ENCODE data around the gene PCTP. TPM values are rescaled to one million over a fixed set of nuclear protein-coding genes. Genes with fewer than 3 reads are reported as not detected.
A peak's percentile ranks its signal among the peaks of the same experiment; 100 is the strongest.

Gene PCTP
- total RNA-seq, 2 experiments from 2014 or later, result 8.8 to 10.3 TPM

- DNase-seq, result no peak
- intact Hi-C loops (cut with micrococcal nuclease), result no loop called here
- H3K27ac Mint-ChIP-seq, result no peak overlapping the region
- H3K36me3 Mint-ChIP-seq (ENCODE audit: low read depth), result peaks cover 1% of the 10 kb centered on the region
- CTCF ChIA-PET, result no interaction called here
- no peaks in the 10 kb centered on the region for H3K4me1 Mint-ChIP-seq (ENCODE audit: low read depth)
- no peak overlapping the region for H3K4me3 Mint-ChIP-seq
- no peaks in the 10 kb centered on the region for H3K27me3 Mint-ChIP-seq (ENCODE audit: low read depth)
- H3K9me3 Mint-ChIP-seq, result no peaks in the 10 kb centered on the region
Observed at GRCh38 chr17:55765472-55765871, 14.6 kb downstream of the PCTP start.

- CTCF ChIA-PET, result interaction anchor here (1.1 to 4.0 kb wide), 5 partner anchors 11 to 243 kb away, joined by 3 to 32 read pairs (median 5); no protein-coding TSS in a partner anchor
- no peaks in the 10 kb centered on the region for H3K27me3 Mint-ChIP-seq (ENCODE audit: low read depth)
Observed at GRCh38 chr17:55768936-55769624, 18.2 kb downstream of the PCTP start.

GRCh38 chr17:55769625-55770000 lies 18.8 kb downstream of the PCTP start:
- no peaks in the 10 kb centered on the region for H3K9me3 Mint-ChIP-seq
- intact Hi-C loops (cut with micrococcal nuclease), result no loop called here
- H3K4me3 Mint-ChIP-seq, result no peak overlapping the region
- H3K27ac Mint-ChIP-seq, result no peak overlapping the region
- no peaks in the 10 kb centered on the region for H3K27me3 Mint-ChIP-seq (ENCODE audit: low read depth)
- DNase-seq, result no peak
- H3K4me1 Mint-ChIP-seq (ENCODE audit: low read depth), result no peaks in the 10 kb centered on the region
- CTCF ChIA-PET, result interaction anchor here (1.0 to 4.0 kb wide), 7 partner anchors 12 to 244 kb away, joined by 3 to 32 read pairs (median 4); no protein-coding TSS in a partner anchor
- peaks cover 11% of the 10 kb centered on the region for H3K36me3 Mint-ChIP-seq (ENCODE audit: low read depth)

More at GRCh38 chr17:55768936-55769624, 18.2 kb downstream of the PCTP start:
- no peak for DNase-seq
- Mint-ChIP-seq H3K27ac (no peak overlapping the region), H3K9me3 (no peaks in the 10 kb centered on the region), H3K4me3 (no peak overlapping the region), H3K4me1 (ENCODE audit: low read depth) (no peaks in the 10 kb centered on the region), H3K36me3 (ENCODE audit: low read depth) (peaks cover 9% of the 10 kb centered on the region)
- intact Hi-C loops (cut with micrococcal nuclease), result no loop called here

GRCh38 chr17:55770196-55770870 lies 19.5 kb downstream of the PCTP start:
- H3K27ac Mint-ChIP-seq, result no peak overlapping the region
- H3K9me3 Mint-ChIP-seq, result no peaks in the 10 kb centered on the region
- no peak for DNase-seq
- intact Hi-C loops (cut with micrococcal nuclease), result loop anchor here (1.0 kb wide), 3 partner anchors 168 to 244 kb away; no protein-coding TSS in a partner anchor
- no peaks in the 10 kb centered on the region for H3K4me1 Mint-ChIP-seq (ENCODE audit: low read depth)
- H3K27me3 Mint-ChIP-seq (ENCODE audit: low read depth), result no peaks in the 10 kb centered on the region
- no peak overlapping the region for H3K4me3 Mint-ChIP-seq
- CTCF ChIA-PET, result interaction anchor here (0.5 to 4.0 kb wide), 15 partner anchors 12 to 813 kb away, joined by 3 to 32 read pairs (median 3); no protein-coding TSS in a partner anchor
- peaks cover 13% of the 10 kb centered on the region for H3K36me3 Mint-ChIP-seq (ENCODE audit: low read depth)

- CTCF ChIA-PET, result interaction anchor here (0.9 to 4.0 kb wide), 4 partner anchors 39 to 246 kb away, joined by 3 to 32 read pairs (median 4); no protein-coding TSS in a partner anchor
- no peaks in the 10 kb centered on the region for H3K9me3 Mint-ChIP-seq
- peak; percentile 12 for DNase-seq
- H3K27ac Mint-ChIP-seq, result no peak overlapping the region
- no peaks in the 10 kb centered on the region for H3K4me1 Mint-ChIP-seq (ENCODE audit: low read depth)
- no peak overlapping the region for H3K4me3 Mint-ChIP-seq
- intact Hi-C loops (cut with micrococcal nuclease), result loop anchor here (1.0 kb wide), 1 partner anchor 53 kb away; no protein-coding TSS in a partner anchor
- H3K36me3 Mint-ChIP-seq (ENCODE audit: low read depth), result peaks cover 21% of the 10 kb centered on the region
- H3K27me3 Mint-ChIP-seq (ENCODE audit: low read depth), result no peaks in the 10 kb centered on the region
Observed at GRCh38 chr17:55772086-55772485, 21.2 kb downstream of the PCTP start.

- DNase-seq, result no peak
- Mint-ChIP-seq H3K36me3 (ENCODE audit: low read depth) (peaks cover 21% of the 10 kb centered on the region), H3K27ac (no peak overlapping the region), H3K4me1 (ENCODE audit: low read depth) (no peaks in the 10 kb centered on the region), H3K9me3 (no peaks in the 10 kb centered on the region), H3K4me3 (no peak overlapping the region), H3K27me3 (ENCODE audit: low read depth) (no peaks in the 10 kb centered on the region)
- CTCF ChIA-PET, result no interaction called here
- intact Hi-C loops (cut with micrococcal nuclease), result no loop called here
Observed at GRCh38 chr17:55773671-55774070, 22.8 kb downstream of the PCTP start.

GRCh38 chr17:55774846-55775271 lies 24.0 kb downstream of the PCTP start:
- no peaks in the 10 kb centered on the region for H3K9me3 Mint-ChIP-seq
- no peak overlapping the region for H3K4me3 Mint-ChIP-seq
- H3K4me1 Mint-ChIP-seq (ENCODE audit: low read depth), result no peaks in the 10 kb centered on the region
- CTCF ChIA-PET, result interaction anchor here (0.6 to 0.7 kb wide), 2 partner anchors 53 to 261 kb away, joined by 3 read pairs; no protein-coding TSS in a partner anchor
- no peak for DNase-seq
- peaks cover 19% of the 10 kb centered on the region for H3K36me3 Mint-ChIP-seq (ENCODE audit: low read depth)
- no peaks in the 10 kb centered on the region for H3K27me3 Mint-ChIP-seq (ENCODE audit: low read depth)
- no peak overlapping the region for H3K27ac Mint-ChIP-seq
- intact Hi-C loops (cut with micrococcal nuclease), result no loop called here

GRCh38 chr17:55776271-55776670 lies 25.4 kb downstream of the PCTP start:
- H3K9me3 Mint-ChIP-seq, result no peaks in the 10 kb centered on the region
- intact Hi-C loops (cut with micrococcal nuclease), result no loop called here
- peaks cover 19% of the 10 kb centered on the region for H3K36me3 Mint-ChIP-seq (ENCODE audit: low read depth)
- no peak overlapping the region for H3K27ac Mint-ChIP-seq
- H3K4me1 Mint-ChIP-seq (ENCODE audit: low read depth), result no peaks in the 10 kb centered on the region
- DNase-seq, result no peak
- H3K27me3 Mint-ChIP-seq (ENCODE audit: low read depth), result no peaks in the 10 kb centered on the region
- CTCF ChIA-PET, result no interaction called here
- H3K4me3 Mint-ChIP-seq, result no peak overlapping the region

- Mint-ChIP-seq H3K27me3 (ENCODE audit: low read depth) (no peaks in the 10 kb centered on the region), H3K36me3 (ENCODE audit: low read depth) (peaks cover 13% of the 10 kb centered on the region), H3K4me1 (ENCODE audit: low read depth) (no peaks in the 10 kb centered on the region), H3K4me3 (no peak overlapping the region), H3K27ac (no peak overlapping the region), H3K9me3 (no peaks in the 10 kb centered on the region)
- CTCF ChIA-PET, result interaction anchor here (0.6 kb wide), 1 partner anchor 250 kb away, joined by 3 read pairs; no protein-coding TSS in a partner anchor
- no peak for DNase-seq
- intact Hi-C loops (cut with micrococcal nuclease), result no loop called here
Observed at GRCh38 chr17:55777471-55777971, 26.7 kb downstream of the PCTP start.

- Mint-ChIP-seq H3K27me3 (ENCODE audit: low read depth) (no peaks in the 10 kb centered on the region), H3K4me1 (ENCODE audit: low read depth) (no peaks in the 10 kb centered on the region), H3K9me3 (no peaks in the 10 kb centered on the region), H3K27ac (no peak overlapping the region), H3K4me3 (no peak overlapping the region), H3K36me3 (ENCODE audit: low read depth) (peaks cover 13% of the 10 kb centered on the region)
- CTCF ChIA-PET, result no interaction called here
- intact Hi-C loops (cut with micrococcal nuclease), result no loop called here
- DNase-seq, result no peak
Observed at GRCh38 chr17:55778389-55779118, 27.7 kb downstream of the PCTP start.

GRCh38 chr17:55783684-55784245 lies 32.9 kb downstream of the PCTP start:
- intact Hi-C loops (cut with micrococcal nuclease), result no loop called here
- DNase-seq, result no peak
- H3K4me1 Mint-ChIP-seq (ENCODE audit: low read depth), result no peaks in the 10 kb centered on the region
- CTCF ChIA-PET, result interaction anchor here (1.1 to 1.7 kb wide), 2 partner anchors 9 to 110 kb away, joined by 3 to 4 read pairs; no protein-coding TSS in a partner anchor
- no peaks in the 10 kb centered on the region for H3K36me3 Mint-ChIP-seq (ENCODE audit: low read depth)
- no peaks in the 10 kb centered on the region for H3K9me3 Mint-ChIP-seq
- H3K27ac Mint-ChIP-seq, result no peak overlapping the region
- H3K27me3 Mint-ChIP-seq (ENCODE audit: low read depth), result peaks cover 11% of the 10 kb centered on the region
- H3K4me3 Mint-ChIP-seq, result no peak overlapping the region

- no peak for DNase-seq
- H3K9me3 Mint-ChIP-seq, result no peaks in the 10 kb centered on the region
- H3K4me3 Mint-ChIP-seq, result no peak overlapping the region
- H3K4me1 Mint-ChIP-seq (ENCODE audit: low read depth), result no peaks in the 10 kb centered on the region
- H3K36me3 Mint-ChIP-seq (ENCODE audit: low read depth), result no peaks in the 10 kb centered on the region
- peaks cover 11% of the 10 kb centered on the region for H3K27me3 Mint-ChIP-seq (ENCODE audit: low read depth)
- no peak overlapping the region for H3K27ac Mint-ChIP-seq
- intact Hi-C loops (cut with micrococcal nuclease), result no loop called here
- CTCF ChIA-PET, result interaction anchor here (1.7 kb wide), 1 partner anchor 8 kb away, joined by 4 read pairs; no protein-coding TSS in a partner anchor
Observed at GRCh38 chr17:55784666-55785065, 33.8 kb downstream of the PCTP start.
